Astrocyte (in vitro differentiated cells and primary cell): ENCODE measurements around the gene ENTPD8. TPM values are rescaled to one million over a fixed set of nuclear protein-coding genes. Genes with fewer than 3 reads are reported as not detected.
"Not testable (repeated sequence)": the region's sequence is repeated elsewhere in the genome, so short reads cannot be mapped to it uniquely, and the experiment has no call there.

Experiments
- DNase-seq: peaks from one replicate; pipeline ENCODE4 v3.0.0-alpha.2; 2010; ENCODE audit warnings: low read depth
- FAIRE-seq: peaks from 2 replicates; lab custom pipeline; 2011; peaks lifted over from hg19 to GRCh38; lab: Jason Lieb, UNC
- H2AFZ ChIP-seq: 2 replicates; pipeline ENCODE4 v1.6.0; 2012; ENCODE audit warnings: low read depth, low read length, inconsistent platforms
- H3K27ac ChIP-seq: 2 replicates; pipeline ENCODE4 v1.5.1; 2011; ENCODE audit warnings: low read depth, low read length, inconsistent platforms
- H3K27me3 ChIP-seq: 2 replicates; pipeline ENCODE4 v1.6.0; 2011; ENCODE audit warnings: low read length, inconsistent platforms; ENCODE audit not compliant: insufficient read depth
- H3K36me3 ChIP-seq: 2 replicates; pipeline ENCODE4 v1.5.1; 2011; ENCODE audit warnings: low read length, inconsistent platforms; ENCODE audit not compliant: insufficient read depth
- H3K4me1 ChIP-seq: 2 replicates; pipeline ENCODE4 v1.5.1; 2011; ENCODE audit warnings: low read length, inconsistent platforms; ENCODE audit not compliant: insufficient read depth
- H3K4me2 ChIP-seq: 2 replicates; pipeline ENCODE4 v1.6.0; 2012; ENCODE audit warnings: low read length, inconsistent platforms
- H3K4me3 ChIP-seq: 2 replicates; pipeline ENCODE4 v1.5.1; 2011; ENCODE audit warnings: low read depth, mild to moderate bottlenecking, low read length, inconsistent platforms; ENCODE audit not compliant: insufficient read depth
- H3K79me2 ChIP-seq: 2 replicates; pipeline ENCODE4 v1.6.0; 2012; ENCODE audit warnings: mild to moderate bottlenecking, low read length, inconsistent platforms; ENCODE audit not compliant: insufficient read depth
- H3K9ac ChIP-seq: 2 replicates; pipeline ENCODE4 v1.6.0; 2012; ENCODE audit warnings: mild to moderate bottlenecking, low read length, inconsistent platforms
- H3K9me3 ChIP-seq: 2 replicates; pipeline ENCODE4 v1.5.1; 2012; ENCODE audit warnings: low read depth, mild to moderate bottlenecking, low read length, inconsistent platforms; ENCODE audit not compliant: insufficient read depth
- H4K20me1 ChIP-seq: 2 replicates; pipeline ENCODE4 v1.6.0; 2012; ENCODE audit warnings: low read length, inconsistent platforms; ENCODE audit not compliant: insufficient read depth
- H3K27ac Mint-ChIP-seq: one replicate; pipeline ENCODE4 v1.8.0; 2021; ENCODE audit warnings: mild to moderate bottlenecking, mixed read lengths; ENCODE audit not compliant: unreplicated experiment
- H3K27me3 Mint-ChIP-seq: one replicate; pipeline ENCODE4 v1.8.0; 2021; ENCODE audit warnings: low read depth, mixed read lengths; ENCODE audit not compliant: unreplicated experiment
- H3K36me3 Mint-ChIP-seq: one replicate; pipeline ENCODE4 v1.8.0; 2021; ENCODE audit warnings: low read depth, mixed read lengths; ENCODE audit not compliant: unreplicated experiment
- H3K4me1 Mint-ChIP-seq: one replicate; pipeline ENCODE4 v1.8.0; 2021; ENCODE audit warnings: low read depth, mixed read lengths; ENCODE audit not compliant: unreplicated experiment
- H3K4me3 Mint-ChIP-seq: one replicate; pipeline ENCODE4 v1.8.0; 2021; ENCODE audit warnings: mild to moderate bottlenecking, moderate library complexity, mixed read lengths; ENCODE audit not compliant: unreplicated experiment
- H3K9me3 Mint-ChIP-seq: one replicate; pipeline ENCODE4 v1.8.0; 2021; ENCODE audit warnings: mild to moderate bottlenecking, mixed read lengths; ENCODE audit not compliant: unreplicated experiment
- CTCF ChIP-seq: IDR thresholded peaks from 2 replicates; pipeline ENCODE4 v1.5.1; 2011; ENCODE audit warnings: low read depth, mild to moderate bottlenecking, inconsistent platforms, low read length, moderate library complexity; ENCODE audit not compliant: insufficient read depth
- EZH2 ChIP-seq: IDR thresholded peaks from 2 replicates; pipeline ENCODE4 v1.6.1; 2012; ENCODE audit warnings: mild to moderate bottlenecking, low read length, inconsistent platforms; ENCODE audit not compliant: insufficient read depth
- total RNA-seq: library from RNA; stranded (reverse); gene quantifications from 2 replicates; pipeline ENCODE4 v1.2.1, GENCODE V29; 2021

The ENTPD8 gene
- total RNA-seq, 1 donor from 2014 or later: 0.11 TPM

- H3K79me2 ChIP-seq: no peaks in the 10 kb centered on the region
- H3K27me3 ChIP-seq: peaks cover 3% of the 10 kb centered on the region
- no peaks in the 10 kb centered on the region for H3K4me1 Mint-ChIP-seq
- no peak overlapping the region for H3K27ac Mint-ChIP-seq
- no peak overlapping the region for H3K27ac ChIP-seq
- H3K9me3 Mint-ChIP-seq: no peaks in the 10 kb centered on the region
- no peak overlapping the region for H2AFZ ChIP-seq
- peaks cover 11% of the 10 kb centered on the region for H3K27me3 Mint-ChIP-seq
- no peak overlapping the region for H3K4me3 Mint-ChIP-seq
- no peaks in the 10 kb centered on the region for H3K36me3 ChIP-seq
- H3K4me3 ChIP-seq: no peak overlapping the region
- peaks cover 2% of the 10 kb centered on the region for H3K36me3 Mint-ChIP-seq
- FAIRE-seq: no peak
- TF ChIP-seq CTCF: no peak
- TF ChIP-seq EZH2: no peak
- H3K9me3 ChIP-seq: no peaks in the 10 kb centered on the region
- no peak for DNase-seq
- no peaks in the 10 kb centered on the region for H4K20me1 ChIP-seq
- H3K9ac ChIP-seq: no peak overlapping the region
- no peak overlapping the region for H3K4me2 ChIP-seq
- no peaks in the 10 kb centered on the region for H3K4me1 ChIP-seq
These were observed 26.7 kb upstream of the ENTPD8 start for GRCh38 chr9:137467896-137468295.

- Mint-ChIP-seq H3K36me3 (peaks cover 3% of the 10 kb centered on the region), H3K27me3 (peaks cover 11% of the 10 kb centered on the region), H3K27ac (no peak overlapping the region), H3K4me3 (no peak overlapping the region), H3K9me3 (no peaks in the 10 kb centered on the region), H3K4me1 (no peaks in the 10 kb centered on the region)
- no peaks in the 10 kb centered on the region for H3K4me1 ChIP-seq
- peaks cover 3% of the 10 kb centered on the region for H3K27me3 ChIP-seq
- H3K9me3 ChIP-seq: no peaks in the 10 kb centered on the region
- no peak for FAIRE-seq
- H3K36me3 ChIP-seq: no peaks in the 10 kb centered on the region
- no peak for TF ChIP-seq EZH2
- no peak overlapping the region for H3K4me3 ChIP-seq
- DNase-seq: no peak
- H3K27ac ChIP-seq: no peak overlapping the region
- H3K79me2 ChIP-seq: no peaks in the 10 kb centered on the region
- no peak overlapping the region for H2AFZ ChIP-seq
- H3K4me2 ChIP-seq: no peak overlapping the region
- no peaks in the 10 kb centered on the region for H4K20me1 ChIP-seq
- no peak overlapping the region for H3K9ac ChIP-seq
These were observed 26.0 kb upstream of the ENTPD8 start for GRCh38 chr9:137467161-137467581.

- H3K79me2 ChIP-seq, H4K20me1 ChIP-seq, H3K27me3 ChIP-seq, H3K4me1 Mint-ChIP-seq, H3K36me3 ChIP-seq, H3K9me3 ChIP-seq, H3K9me3 Mint-ChIP-seq, H3K27me3 Mint-ChIP-seq, H3K36me3 Mint-ChIP-seq, FAIRE-seq, H3K27ac Mint-ChIP-seq, H2AFZ ChIP-seq, H3K4me2 ChIP-seq, H3K9ac ChIP-seq, H3K27ac ChIP-seq, H3K4me3 Mint-ChIP-seq, DNase-seq, H3K4me3 ChIP-seq, H3K4me1 ChIP-seq: not testable (repeated sequence)
These were observed 25.4 kb upstream of the ENTPD8 start for GRCh38 chr9:137466389-137467085.
